ENCODE results near the gene DEDD2. TPM values are rescaled to one million over a fixed set of nuclear protein-coding genes. Genes with fewer than 3 reads are reported as not detected.
A peak's percentile ranks its signal among the peaks of the same experiment; 100 is the strongest.
"Not testable (repeated sequence)": the region's sequence is repeated elsewhere in the genome, so short reads cannot be mapped to it uniquely, and the experiment has no call there.

Gene DEDD2, protein sequence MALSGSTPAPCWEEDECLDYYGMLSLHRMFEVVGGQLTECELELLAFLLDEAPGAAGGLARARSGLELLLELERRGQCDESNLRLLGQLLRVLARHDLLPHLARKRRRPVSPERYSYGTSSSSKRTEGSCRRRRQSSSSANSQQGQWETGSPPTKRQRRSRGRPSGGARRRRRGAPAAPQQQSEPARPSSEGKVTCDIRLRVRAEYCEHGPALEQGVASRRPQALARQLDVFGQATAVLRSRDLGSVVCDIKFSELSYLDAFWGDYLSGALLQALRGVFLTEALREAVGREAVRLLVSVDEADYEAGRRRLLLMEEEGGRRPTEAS
- 16.7 TPM for total RNA-seq
- long read RNA-seq, transcript DEDD2-205 (5 exons, 1,183 nt), result major isoform, 16 of 20 reads
- long read RNA-seq, partial matches to known transcripts, result 1 of 20 reads
- long read RNA-seq, other reads (novel, unspliced or antisense), result 0 of 20 reads

DNA sequence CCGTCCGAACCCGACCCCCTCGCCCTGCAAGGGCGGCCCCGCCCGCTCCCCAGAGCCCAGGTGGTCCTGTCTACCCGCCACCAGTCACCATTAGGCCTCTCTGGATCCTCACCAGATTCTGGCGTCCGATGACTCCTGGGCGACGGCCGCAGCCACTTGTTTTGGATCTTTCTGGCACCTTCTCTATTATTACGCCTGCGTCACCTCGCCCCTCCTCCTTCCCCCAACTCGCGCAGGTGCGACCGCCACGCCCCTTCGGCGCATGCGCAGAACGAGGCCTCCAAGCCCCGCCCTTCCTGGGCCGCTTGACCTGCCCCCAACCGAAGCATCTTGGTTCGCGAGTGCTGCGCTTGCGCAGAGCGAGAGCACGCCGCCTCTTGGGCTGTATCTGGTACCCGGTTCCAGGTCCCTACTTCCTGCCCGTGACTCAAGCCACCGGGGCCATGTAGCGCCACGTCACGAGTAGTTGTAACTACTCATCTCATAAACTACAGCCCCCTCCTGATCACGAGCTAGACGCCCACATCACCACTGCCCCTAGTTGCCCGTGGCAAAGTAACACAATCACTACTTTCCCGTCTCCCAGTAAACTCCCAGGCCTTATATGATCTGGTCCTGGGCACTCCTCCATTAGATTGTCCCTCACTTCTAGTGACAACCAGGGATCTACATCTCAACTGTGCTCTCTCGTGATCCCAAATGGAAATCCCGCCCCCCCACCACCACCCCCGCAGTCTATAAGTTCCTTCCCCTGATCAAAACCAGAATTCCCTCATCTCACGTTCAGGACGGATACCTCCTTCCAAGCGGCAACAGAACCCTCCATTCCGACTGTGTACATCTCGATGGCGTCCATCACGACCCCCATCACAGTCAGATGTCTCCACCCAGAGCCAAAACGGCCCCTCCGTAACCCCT lies at the start of gene DEDD2:
Gene DEDD2 (minus strand): TSS at position 158 of the 918 bp plus-strand sequence. CDS start 670 bp downstream, outside the sequence.
- intact Hi-C loops (cut with DNase I), result no loop called here
- DNase-seq (ENCODE audit: missing footprints) (peak; percentile 98), ATAC-seq (peak; percentile 88)

DNA sequence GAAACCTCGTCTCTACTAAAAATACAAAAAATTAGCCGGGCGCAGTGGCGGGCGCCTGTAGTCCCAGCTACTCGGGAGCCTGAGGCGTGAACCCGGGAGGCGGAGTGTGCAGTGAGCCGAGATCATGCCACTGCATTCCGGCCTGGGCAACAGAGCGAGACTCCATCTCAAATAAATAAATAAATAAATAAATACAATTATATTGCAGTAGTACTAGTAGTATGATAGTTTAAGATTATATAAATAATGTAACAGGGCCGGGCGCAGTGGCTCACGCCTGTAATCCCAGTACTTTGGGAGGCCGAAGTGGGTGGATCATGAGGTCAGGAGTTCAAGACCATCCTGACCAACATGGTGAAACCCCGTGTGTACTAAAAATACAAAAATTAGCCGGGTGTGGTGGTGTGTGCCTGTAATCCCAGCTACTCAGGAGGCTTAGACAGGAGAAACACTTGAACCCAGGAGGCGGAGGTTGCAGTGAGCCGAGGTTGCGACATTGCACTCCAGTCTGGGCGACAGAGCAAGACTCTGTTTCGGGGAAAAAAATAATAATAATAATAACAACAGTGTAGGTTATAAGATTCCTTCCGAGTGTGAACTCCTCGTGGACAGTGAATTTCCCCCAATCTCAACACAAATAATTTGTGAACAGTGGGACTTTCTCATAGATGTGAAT lies 49.6 kb upstream of the DEDD2 start:
- intact Hi-C loops (cut with DNase I); DNase-seq (ENCODE audit: missing footprints); ATAC-seq: not testable (repeated sequence)

DNA sequence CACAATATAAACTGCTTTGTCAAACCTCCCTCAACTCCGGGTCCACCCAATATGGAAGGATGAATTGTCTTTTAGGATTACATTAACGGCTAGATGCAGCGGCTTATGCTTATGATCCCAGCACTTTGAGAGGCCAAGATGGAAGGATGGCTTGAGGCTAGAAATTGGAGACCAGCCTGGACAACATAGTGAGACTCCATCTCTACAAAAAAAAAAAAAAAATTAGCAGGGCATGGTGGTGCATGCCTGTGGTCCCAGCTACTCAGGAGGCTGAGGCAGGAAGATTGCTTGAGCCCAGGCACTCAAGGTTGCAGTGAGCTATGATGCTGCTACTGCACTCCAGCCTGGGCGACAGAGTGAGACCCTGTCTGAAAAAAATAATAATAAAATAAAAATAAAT lies 48.6 kb upstream of the DEDD2 start:
- DNase-seq (ENCODE audit: missing footprints); ATAC-seq; intact Hi-C loops (cut with DNase I): not testable (repeated sequence)

DNA sequence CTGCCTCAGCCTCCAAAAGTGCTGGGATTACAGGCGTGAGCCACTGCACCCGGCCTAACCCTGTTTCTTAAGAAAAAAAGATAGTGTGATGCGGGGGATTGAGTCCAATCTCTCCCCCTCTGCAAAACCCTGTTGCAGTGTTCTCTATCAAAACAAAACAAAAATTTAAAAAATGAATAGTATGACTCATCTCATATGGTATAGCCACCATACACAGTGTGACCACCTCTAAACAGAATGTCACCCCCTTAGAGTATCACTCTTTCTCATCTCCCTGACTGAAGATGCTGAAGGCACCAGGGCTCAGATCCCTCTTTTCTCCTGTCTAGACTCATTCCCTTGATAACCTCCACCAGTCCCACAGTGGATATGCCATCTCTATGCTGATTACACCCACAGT lies 44.3 kb upstream of the DEDD2 start:
- no peak for DNase-seq (ENCODE audit: missing footprints)
- intact Hi-C loops (cut with DNase I), result no loop called here

DNA sequence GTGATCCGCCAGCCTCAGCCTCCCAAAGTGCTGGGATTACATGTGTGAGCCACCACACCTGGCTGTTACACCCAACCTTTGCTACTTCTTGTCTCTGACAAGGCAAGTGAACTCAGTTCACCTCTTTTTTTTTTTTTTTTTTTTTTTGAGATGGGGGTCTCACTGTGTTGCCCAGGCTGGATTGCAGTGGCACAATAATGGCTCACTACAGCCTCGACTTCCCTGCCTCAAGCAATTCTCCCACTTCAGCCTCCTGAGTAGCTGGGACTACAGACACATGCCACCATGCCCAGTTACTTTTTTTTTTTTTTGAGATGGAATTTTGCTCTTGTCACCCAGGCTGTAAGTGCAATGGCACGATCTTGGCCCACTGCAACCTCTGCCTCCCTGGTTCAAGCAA lies 40.4 kb upstream of the DEDD2 start:
- intact Hi-C loops (cut with DNase I); ATAC-seq: not testable (repeated sequence)
- peak; percentile 4 for DNase-seq (ENCODE audit: missing footprints)

More for the DNA sequence above, 44.3 kb upstream of the DEDD2 start:
- ATAC-seq, result no peak

DNA sequence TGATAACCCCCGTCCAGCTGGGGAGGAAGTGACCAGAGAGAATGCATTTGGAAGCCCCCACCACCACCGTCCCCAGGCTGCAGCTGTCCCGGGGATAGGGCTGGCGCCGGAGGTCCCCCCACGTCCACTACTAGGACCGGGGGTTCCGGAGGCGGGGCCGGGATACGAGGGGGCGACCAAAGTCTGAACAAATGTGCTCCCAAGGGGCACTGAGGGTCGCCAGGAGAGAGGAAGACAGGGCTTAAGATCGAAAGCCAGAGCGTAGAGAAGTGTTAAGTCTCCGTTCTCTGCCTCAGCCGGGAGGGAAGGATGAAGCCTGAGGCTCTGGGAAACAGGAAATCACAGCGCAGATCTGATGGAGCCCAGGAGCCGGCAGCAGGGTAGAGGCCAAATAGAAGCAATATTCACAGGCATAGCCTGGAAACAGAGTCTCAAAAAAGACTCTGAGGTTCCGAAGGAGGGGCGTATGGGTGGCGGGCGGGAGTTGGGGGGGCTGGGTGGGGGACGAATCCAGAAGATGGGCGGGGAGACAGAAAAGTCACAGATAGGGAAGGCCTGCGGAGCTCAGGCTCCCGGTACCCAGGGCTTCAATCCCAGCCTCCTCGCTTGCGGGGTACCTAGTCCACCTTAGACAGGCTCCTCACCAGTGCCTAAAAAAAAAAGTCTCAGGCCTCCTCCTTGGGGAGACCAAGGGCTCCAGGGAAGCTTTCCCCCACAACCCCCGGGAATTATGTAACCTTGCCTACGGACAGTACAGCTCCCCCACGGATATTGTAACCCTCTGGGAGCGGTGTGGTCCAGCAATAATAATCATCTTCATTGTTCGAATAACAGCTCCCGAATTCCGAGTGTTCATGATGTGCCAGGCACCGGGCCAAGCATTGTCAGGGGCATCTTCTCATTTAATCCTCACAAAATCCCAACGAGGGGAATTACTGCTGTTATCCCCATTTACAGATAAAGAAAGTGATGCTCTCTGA lies 38.6 kb upstream of the DEDD2 start:
- ATAC-seq (peak; percentile 11), DNase-seq (ENCODE audit: missing footprints) (peak; percentile 82)
- intact Hi-C loops (cut with DNase I), result loop anchor here (1.0 to 2.0 kb wide), 2 partner anchors 13 to 24 kb away; partner anchors contain the start of gene CIC

DNA sequence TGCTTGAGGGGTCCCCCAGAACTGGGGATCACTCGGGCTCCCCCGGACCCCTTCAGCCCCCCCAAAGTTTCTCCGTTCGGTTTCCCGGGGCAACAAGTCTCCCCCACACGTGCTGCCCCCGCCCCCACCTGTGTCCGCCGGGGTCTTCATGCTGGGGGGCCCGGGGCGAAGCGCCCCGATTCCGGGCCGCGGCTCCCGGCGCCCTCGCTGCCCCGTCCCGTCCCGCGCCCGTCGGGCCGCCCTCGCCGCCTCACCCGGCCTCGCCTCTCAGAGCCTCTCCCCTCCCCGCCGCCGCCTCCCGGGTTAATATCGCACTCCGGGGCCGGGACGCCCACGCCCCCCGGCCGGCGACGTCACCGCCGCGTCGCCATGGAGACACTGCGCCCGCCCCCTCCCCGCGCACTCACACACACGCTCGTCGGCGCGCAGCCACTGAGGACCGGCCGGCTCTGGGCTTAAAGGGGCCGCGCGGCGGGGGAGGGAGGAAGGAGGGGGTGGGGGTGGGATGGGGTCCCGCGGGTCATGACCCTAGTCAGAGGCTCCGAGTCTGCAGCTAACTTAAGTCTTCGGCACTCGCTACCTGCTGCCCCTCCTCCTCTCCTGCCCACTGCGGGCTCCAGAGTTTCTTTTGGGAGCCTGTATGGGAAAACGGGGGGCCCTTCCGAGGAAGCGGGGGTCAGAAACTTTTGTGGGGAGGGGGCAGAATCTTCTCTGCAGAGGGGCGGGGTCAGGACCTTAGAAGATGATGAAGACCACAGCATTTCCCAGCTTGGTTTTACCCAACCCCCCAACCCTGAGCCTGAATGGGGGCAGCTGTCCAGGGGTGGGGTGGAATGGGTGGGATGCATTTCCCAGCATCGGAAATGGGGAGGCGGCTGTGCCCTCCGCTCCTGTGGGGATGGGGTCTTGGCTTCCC lies 37.6 kb upstream of the DEDD2 start, which contains the start of gene ERF:
Gene ERF (minus strand): TSS at position 279 of the 916 bp plus-strand sequence. CDS start 129 bp downstream, at position 150.
- peak; percentile 98 for DNase-seq (ENCODE audit: missing footprints)
- intact Hi-C loops (cut with DNase I), result loop anchor here (1.0 to 5.0 kb wide), 3 partner anchors 14 to 167 kb away; partner anchors contain the start of gene CIC
- ATAC-seq, result peak; percentile 85

DNA sequence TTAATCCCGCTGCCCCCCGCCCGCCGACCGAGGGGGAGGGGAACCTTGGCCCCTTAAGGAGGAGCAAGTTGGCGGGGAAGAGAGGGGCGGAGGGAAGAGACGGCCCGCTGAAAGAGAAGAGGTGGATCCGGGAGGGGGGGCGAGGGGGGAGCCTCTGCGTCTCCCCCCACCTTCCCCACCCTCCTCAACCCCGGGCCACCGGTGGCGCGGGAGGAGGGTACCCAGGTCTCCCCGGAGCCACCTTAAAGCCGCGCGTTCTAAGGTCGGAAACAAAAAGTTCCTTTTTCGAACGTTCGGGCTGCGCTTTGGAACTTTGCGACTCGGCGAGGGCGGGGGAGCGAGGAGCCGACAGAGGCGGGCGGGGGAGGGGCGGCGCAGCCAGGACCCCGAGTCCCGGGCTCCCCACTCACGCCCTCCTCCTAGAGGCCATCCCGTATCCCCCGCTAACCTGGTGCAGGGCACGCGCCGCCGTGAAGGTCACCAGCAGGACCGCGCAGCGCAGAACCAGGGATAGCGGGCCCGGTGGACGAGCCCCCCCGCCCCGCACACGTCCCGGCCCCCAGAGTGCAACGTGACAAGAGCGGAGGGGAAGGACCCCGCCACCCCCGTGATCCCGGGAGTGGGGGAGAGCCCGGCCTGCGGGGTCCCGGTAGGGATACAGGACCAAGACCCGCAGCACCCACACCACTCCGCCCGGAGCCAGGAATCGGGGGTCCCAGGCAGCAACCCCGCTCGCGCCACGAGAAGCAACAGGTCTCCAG lies 36.8 kb upstream of the DEDD2 start:
- DNase-seq (ENCODE audit: missing footprints) (peak; percentile 90), ATAC-seq (peak; percentile 32)
- intact Hi-C loops (cut with DNase I), result loop anchor here (2.0 to 5.0 kb wide), 2 partner anchors 15 to 168 kb away; partner anchors contain the start of gene CIC

DNA sequence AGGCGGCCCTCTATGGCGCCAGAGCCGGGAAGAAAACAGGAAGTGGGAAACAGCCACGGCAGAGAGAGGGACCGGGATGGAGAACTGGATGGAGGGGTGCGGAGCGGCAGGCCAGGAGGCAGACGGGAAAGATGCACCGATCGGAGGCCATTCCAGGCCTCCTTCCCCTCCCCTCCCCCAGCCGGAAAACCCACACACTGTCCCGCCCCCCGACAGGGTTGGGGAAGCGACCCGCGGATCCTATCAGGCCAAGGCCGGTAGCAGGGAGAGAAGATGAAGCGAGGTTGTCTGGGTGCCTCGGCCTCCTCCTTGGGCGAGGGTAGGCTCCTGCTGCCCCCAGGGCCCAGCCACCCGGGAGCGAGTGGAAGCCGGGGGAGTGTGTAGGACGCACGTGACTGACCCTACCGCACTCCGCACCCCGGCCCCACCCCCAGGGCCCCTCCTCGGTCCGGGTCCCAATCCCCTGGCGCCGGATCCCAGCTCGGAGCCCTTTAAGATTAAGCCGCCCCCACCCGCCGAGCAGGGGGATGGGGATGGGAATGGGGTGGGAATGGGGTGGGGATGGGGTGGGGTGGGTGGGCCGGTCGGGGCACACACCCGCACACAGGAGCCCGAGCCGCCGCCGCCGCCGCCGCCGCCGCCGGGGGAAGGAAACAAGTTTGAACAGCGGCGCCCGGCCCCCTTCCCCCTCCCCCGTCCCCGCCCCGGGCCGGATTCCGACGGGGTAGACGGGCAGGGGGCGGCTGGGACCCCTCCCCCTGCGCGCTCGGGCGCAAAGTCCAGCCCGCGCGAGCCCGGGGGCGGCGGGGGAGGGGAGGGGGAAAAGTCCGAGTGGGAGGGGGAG lies 36.0 kb upstream of the DEDD2 start:
- intact Hi-C loops (cut with DNase I), result loop anchor here (2.0 to 5.0 kb wide), 2 partner anchors 15 to 169 kb away; partner anchors contain the start of gene CIC
- ATAC-seq, result peak; percentile 3
- DNase-seq (ENCODE audit: missing footprints), result peak; percentile 84

DNA sequence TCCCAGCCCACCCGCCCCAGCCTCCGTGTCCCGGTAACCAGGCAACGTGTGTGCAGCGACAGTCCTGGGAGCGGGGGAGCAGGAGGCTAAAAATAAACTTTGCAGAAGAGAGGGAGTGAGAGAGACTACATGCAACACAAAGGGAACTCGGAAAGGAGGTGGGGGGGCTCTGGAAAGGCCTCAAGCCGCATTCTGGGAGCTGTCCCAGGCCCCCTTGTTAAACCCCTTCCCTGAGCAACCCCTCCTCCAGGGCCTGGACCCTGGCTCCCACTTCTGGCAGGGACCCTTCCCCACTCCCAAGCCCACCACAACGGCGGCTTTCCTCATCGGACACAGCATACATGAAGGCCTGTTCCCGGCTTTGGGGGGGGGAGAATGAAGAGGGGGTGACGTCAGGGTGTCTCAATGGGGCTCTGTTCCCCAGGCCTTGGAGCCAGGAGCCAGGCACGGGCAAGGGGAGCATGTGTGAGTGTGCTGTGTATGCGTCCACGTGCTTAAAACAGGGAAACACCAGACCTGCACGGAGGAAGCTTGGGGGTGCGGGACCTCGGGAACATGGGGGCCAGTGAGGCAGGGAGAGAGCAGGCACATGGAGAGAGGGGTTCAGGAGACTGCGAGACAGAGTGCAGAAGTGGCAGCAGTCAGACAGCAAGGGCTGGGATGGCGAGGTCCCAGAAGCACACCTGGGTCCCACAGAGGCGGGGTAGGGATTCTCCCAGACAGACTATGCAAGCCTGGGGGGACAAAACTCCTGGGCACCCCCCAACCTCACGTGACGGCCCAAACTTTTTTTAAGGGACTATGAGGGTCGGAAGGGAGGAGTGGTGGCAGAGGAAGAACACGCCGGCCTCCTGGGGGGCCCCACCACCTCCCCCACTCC lies 35.1 kb upstream of the DEDD2 start:
- intact Hi-C loops (cut with DNase I), result loop anchor here (5.0 kb wide), 1 partner anchor 170 kb away; no protein-coding TSS in a partner anchor
- ATAC-seq (no peak), DNase-seq (ENCODE audit: missing footprints) (peak; percentile 77)

DNA sequence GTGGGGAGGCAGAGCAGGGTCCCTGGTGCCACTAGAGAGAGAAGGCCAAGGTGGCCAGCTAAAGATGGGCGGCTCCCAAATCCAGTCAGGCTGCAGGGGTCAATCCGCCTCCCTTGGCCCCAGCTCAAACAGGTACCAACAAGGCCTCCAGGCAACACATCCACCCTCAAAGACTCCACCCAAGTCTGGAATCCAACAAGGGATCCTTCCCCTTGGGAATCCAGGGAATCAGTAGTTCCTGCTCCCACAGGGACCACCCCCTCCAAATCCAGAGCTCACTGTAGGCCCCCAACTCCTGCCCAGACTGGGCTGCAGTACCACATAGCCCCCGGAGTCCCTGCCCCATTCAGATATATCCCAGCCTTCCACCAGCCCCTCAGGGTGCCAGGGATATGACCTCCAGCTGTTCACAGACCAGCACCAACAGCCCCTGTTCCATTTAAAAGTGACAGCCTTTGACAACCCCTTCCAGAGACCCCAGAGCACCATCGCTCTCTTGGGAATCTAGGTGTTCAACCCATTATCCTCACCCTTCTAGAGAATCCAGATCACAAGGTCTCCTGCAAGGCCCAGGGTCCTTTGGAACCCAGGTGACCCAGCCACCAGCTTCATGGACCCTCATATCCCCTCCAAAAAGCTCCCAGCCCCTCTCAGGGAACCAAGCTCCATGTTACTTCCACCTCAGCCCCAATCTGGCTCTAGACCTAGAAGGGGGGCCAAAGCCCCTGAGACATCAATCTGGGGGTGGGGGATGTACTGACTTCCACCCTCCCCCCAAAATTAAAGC lies 34.3 kb upstream of the DEDD2 start:
- intact Hi-C loops (cut with DNase I), result loop anchor here (5.0 kb wide), 1 partner anchor 171 kb away; no protein-coding TSS in a partner anchor
- ATAC-seq (no peak), DNase-seq (ENCODE audit: missing footprints) (peak; percentile 68)

DNA sequence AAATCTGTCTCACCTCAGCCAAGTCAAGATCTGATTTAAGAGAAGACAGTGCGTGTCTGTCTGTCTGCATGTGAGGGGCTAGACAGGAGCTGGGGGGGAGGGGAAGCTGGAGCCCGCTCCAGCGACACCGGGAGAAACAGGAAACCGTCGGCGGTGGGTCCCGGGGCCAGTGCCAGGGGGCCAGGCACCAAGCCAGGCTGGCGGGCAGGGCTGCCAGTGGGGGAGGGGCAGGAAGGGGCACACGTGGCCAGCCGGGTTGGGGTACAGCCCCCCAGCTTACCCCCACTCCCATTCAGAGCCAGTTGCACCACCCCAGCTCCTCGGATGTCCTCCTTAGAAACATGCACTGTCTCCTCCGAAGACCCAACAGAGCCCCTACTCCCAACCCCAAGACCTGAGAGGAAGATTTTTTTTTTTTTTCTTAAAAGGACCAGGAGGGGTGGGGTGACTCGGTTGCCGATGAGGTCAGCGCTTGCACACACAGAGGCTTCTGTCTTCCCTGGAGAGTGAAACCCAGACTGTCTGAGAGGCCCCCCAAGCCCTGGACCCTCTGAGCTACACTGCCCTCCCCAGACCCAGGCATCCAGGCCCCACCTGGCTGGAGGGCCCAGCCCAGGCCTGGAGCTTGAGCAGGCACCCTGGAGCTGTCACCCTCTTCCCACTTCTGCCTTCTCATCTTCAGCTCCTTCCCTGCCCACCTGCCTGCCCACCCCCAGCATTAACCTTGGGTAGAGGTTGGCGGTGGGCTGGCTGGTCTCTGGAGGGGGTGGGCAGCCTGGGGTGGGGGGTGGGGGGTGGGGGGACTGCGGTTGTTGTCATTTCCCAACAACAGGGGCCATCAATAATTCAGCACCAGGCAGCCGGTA lies 33.4 kb upstream of the DEDD2 start:
- intact Hi-C loops (cut with DNase I), result loop anchor here (5.0 kb wide), 1 partner anchor 171 kb away; no protein-coding TSS in a partner anchor
- DNase-seq (ENCODE audit: missing footprints), result peak; percentile 50
- ATAC-seq, result no peak

Measured in Right ventricle myocardium inferior (tissue), 1 donor.